K562 (cell line): ENCODE data around the gene MPZL1. TPM values are rescaled to one million over a fixed set of nuclear protein-coding genes. Genes with fewer than 3 reads are reported as not detected.
A peak's percentile ranks its signal among the peaks of the same experiment; 100 is the strongest.

Experiments used
- ARID3B ChIP-seq: fragments of 250-450 bp; sonication (Bioruptor Pico); IDR thresholded peaks from 2 replicates; pipeline ENCODE4 v1.4.0; 2020; ENCODE audit warnings: borderline replicate concordance
- ATF7 ChIP-seq: fragments of 450-650 bp; IDR thresholded peaks from 2 replicates; pipeline ENCODE4 v1.7.1; 2014; ENCODE audit warnings: mild to moderate bottlenecking, moderate library complexity
- ERF ChIP-seq: fragments of 450-650 bp; formaldehyde crosslinking; IDR thresholded peaks from 2 replicates; pipeline ENCODE4 v1.4.0; 2020; ENCODE audit warnings: mild to moderate bottlenecking, mixed read lengths
- FUS ChIP-seq: fragments of 200-400 bp; formaldehyde crosslinking; optimal IDR thresholded peaks from 2 replicates; pipeline ENCODE3; 2017; ENCODE audit warnings: low read depth, low read length
- RFX5 ChIP-seq: IDR thresholded peaks from 2 replicates; pipeline ENCODE4 v1.6.1; 2011; ENCODE audit warnings: low read depth, mild to moderate bottlenecking, improper control_type of control experiment, low read length
- SMARCA5 ChIP-seq: fragments of 450-650 bp; IDR thresholded peaks from 2 replicates; pipeline ENCODE4 v1.6.1; 2016
- ZBTB2 ChIP-seq: fragments of 450-650 bp; IDR thresholded peaks from 2 replicates; pipeline ENCODE4 v1.6.1; 2016; ENCODE audit warnings: antibody characterized with exemption
- ZC3H4 ChIP-seq: sonication (generic); formaldehyde crosslinking; IDR thresholded peaks from 2 replicates; pipeline ENCODE4 v1.9.0; 2021; ENCODE audit warnings: missing genetic modification reagents, borderline replicate concordance
- ZNF318 ChIP-seq, 2 experiments: fragments of 450-650 bp; IDR thresholded peaks; 2 replicates each; pipeline ENCODE4 v1.6.1; 2016; ENCODE audit warnings: mild to moderate bottlenecking in 2 of 2, borderline replicate concordance in 1 of 2, low read depth in 1 of 2, moderate library complexity in 1 of 2
- ZNF609 ChIP-seq: sonication (generic); formaldehyde crosslinking; IDR thresholded peaks from 2 replicates; pipeline ENCODE4 v1.8.1; 2023; ENCODE audit warnings: missing genetic modification reagents, mild to moderate bottlenecking, borderline replicate concordance
- polyA plus RNA-seq, 8 experiments: library from polyadenylated mRNA; depleted of rRNA in 4 of 8; stranded (reverse) in 5 of 8; unstranded in 3 of 8; fragments of >200 nt; fragmentation: Nextera tagmentation in 2 of 8; fragmentation: Illumina TruSeq in 1 of 8; extraction: Ambion mirVana in 2 of 8; extraction: Trizol in 1 of 8; gene quantifications; 2 replicates each; pipeline versions ENCODE4 v1.2.1 to v1.2.3, GENCODE V29; 2011 to 2014; ENCODE audit warnings: inconsistent platforms in 1 of 8, missing spikeins in 1 of 8
- total RNA-seq, 7 experiments: library from RNA; depleted of rRNA in 6 of 7; stranded (reverse); fragments of >200 nt in 6 of 7; fragmentation: Illumina TruSeq in 2 of 7; extraction: Trizol in 2 of 7; gene quantifications; 2 replicates each; pipeline versions ENCODE4 v1.2.1 to v1.2.3, GENCODE V29; 2011 to 2021; ENCODE audit warnings: low replicate concordance in 1 of 7

MPZL1 gene
- total and polyA plus RNA-seq, 9 of the 15 experiments (the other 6 are each of a cell fraction or from before 2014, with no cell fraction given): 14.5 to 153 (median 66.5) TPM

GRCh38 chr1:167819849-167820683, 98.3 kb downstream of the MPZL1 start (continued):
- no peak for TF ChIP-seq ZC3H4 (CRISPR knock-in tag)
- peak; percentile 89; the same call in 1 of the 2 replicates for TF ChIP-seq ERF (CRISPR knock-in tag)
- no peak for TF ChIP-seq ZNF609 (CRISPR knock-in tag)
- TF ChIP-seq ARID3B: 0 out of 2 replicates have a peak, but pooled peaks have one; percentile 33
- TF ChIP-seq FUS: no peak
- TF ChIP-seq ZNF318 (IDR thresholded peaks at IDR 0.05; ENCODE audit: borderline replicate concordance in 1 of 2, low read depth in 1 of 2): peak in 1 of 2 experiments; percentile 60; a peak in 1 of 4 replicates
- peak; percentile 86 for TF ChIP-seq ATF7
- TF ChIP-seq RFX5: no peak
- no peak for TF ChIP-seq SMARCA5
- TF ChIP-seq ZBTB2: peak; percentile 60; the same call in 1 of the 2 replicates
